ENCODE measurements around the gene RIPK1.
A peak's percentile ranks its signal among the peaks of the same experiment; 100 is the strongest.

The RIPK1 gene

GRCh38 chr6:3108746-3109414 lies 40.6 kb downstream of the RIPK1 start:
- no peaks in the 10 kb centered on the region for H3K27me3 ChIP-seq (ENCODE audit: control insufficient read depth in 5 of 5, insufficient read depth in 4 of 5, low read length in 5 of 5)
- H3K36me3 ChIP-seq (ENCODE audit: control insufficient read depth in 5 of 5, insufficient read depth in 5 of 5, low read length in 5 of 5): peaks cover 21 to 89% (median 72%) of the 10 kb centered on the region in 5 donors
- no peaks in the 10 kb centered on the region for H3K9me3 ChIP-seq (ENCODE audit: control insufficient read depth in 5 of 5, low read length in 5 of 5)
- H3K4me1 ChIP-seq (ENCODE audit: control insufficient read depth in 5 of 5, insufficient read depth in 5 of 5, low read length in 5 of 5): peaks cover 2 to 31% (median 18%) of the 10 kb centered on the region in 5 donors
- no peak overlapping the region for H3K4me3 ChIP-seq (ENCODE audit: low read depth in 1 of 5, low read length in 5 of 5)
- peak overlapping the region; percentile 51 for H3K27ac ChIP-seq (ENCODE audit: low read depth, low read length)
- peak overlapping the region in 1 of 5 donors; percentile 25 for H3K9ac ChIP-seq (ENCODE audit: low read length in 5 of 5)

DNA sequence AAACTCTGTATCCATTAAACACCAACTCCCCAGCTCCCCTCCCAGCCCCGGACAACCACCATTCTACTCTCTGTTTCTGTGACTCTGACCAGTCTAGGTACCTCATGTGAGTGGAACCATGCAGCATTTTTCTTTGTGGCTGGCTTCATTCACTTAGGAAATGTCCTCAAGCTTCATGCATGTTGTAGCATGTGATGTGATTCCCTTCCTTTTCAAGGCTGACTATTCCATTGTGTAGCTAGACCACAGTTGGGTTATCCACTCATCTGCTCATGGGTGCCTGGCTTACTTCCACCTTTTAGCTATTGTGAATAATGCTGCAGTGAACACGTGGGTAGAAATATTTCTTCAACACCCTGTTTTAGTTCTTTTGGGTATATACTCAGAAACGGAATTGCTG lies 41.5 kb downstream of the RIPK1 start:
- Histone ChIP-seq H3K4me3 (ENCODE audit: low read depth in 1 of 5, low read length in 5 of 5) (no peak overlapping the region), H3K9ac (ENCODE audit: low read length in 5 of 5) (no peak overlapping the region), H3K9me3 (ENCODE audit: control insufficient read depth in 5 of 5, low read length in 5 of 5) (no peaks in the 10 kb centered on the region), H3K27me3 (ENCODE audit: control insufficient read depth in 5 of 5, insufficient read depth in 4 of 5, low read length in 5 of 5) (no peaks in the 10 kb centered on the region), H3K27ac (ENCODE audit: low read depth, low read length) (peak overlapping the region; percentile 51), H3K36me3 (ENCODE audit: control insufficient read depth in 5 of 5, insufficient read depth in 5 of 5, low read length in 5 of 5) (peaks cover 14 to 88% (median 76%) of the 10 kb centered on the region in 5 donors), H3K4me1 (ENCODE audit: control insufficient read depth in 5 of 5, insufficient read depth in 5 of 5, low read length in 5 of 5) (peaks cover 2 to 36% (median 22%) of the 10 kb centered on the region in 5 donors)

GRCh38 chr6:3114377-3114776 lies 46.1 kb downstream of the RIPK1 start:
- Histone ChIP-seq H3K27ac (ENCODE audit: low read depth, low read length) (no peak overlapping the region), H3K9me3 (ENCODE audit: control insufficient read depth in 5 of 5, low read length in 5 of 5) (no peaks in the 10 kb centered on the region), H3K4me3 (ENCODE audit: low read depth in 1 of 5, low read length in 5 of 5) (no peak overlapping the region), H3K9ac (ENCODE audit: low read length in 5 of 5) (no peak overlapping the region), H3K27me3 (ENCODE audit: control insufficient read depth in 5 of 5, insufficient read depth in 4 of 5, low read length in 5 of 5) (no peaks in the 10 kb centered on the region), H3K4me1 (ENCODE audit: control insufficient read depth in 5 of 5, insufficient read depth in 5 of 5, low read length in 5 of 5) (peaks cover 2 to 34% (median 30%) of the 10 kb centered on the region in 5 donors), H3K36me3 (ENCODE audit: control insufficient read depth in 5 of 5, insufficient read depth in 5 of 5, low read length in 5 of 5) (peaks cover 4 to 57% (median 42%) of the 10 kb centered on the region in 5 donors)

GRCh38 chr6:3117912-3118352 lies 49.6 kb downstream of the RIPK1 start:
- Histone ChIP-seq H3K4me1 (ENCODE audit: control insufficient read depth in 5 of 5, insufficient read depth in 5 of 5, low read length in 5 of 5) (peaks cover 5 to 44% (median 43%) of the 10 kb centered on the region in 5 donors), H3K9ac (ENCODE audit: low read length in 5 of 5) (peak overlapping the region in 3 of 5 donors; percentile 66 to 83 (median 74)), H3K27me3 (ENCODE audit: control insufficient read depth in 5 of 5, insufficient read depth in 4 of 5, low read length in 5 of 5) (no peaks in the 10 kb centered on the region), H3K4me3 (ENCODE audit: low read depth in 1 of 5, low read length in 5 of 5) (peak overlapping the region; percentile 64 to 90 (median 85)), H3K36me3 (ENCODE audit: control insufficient read depth in 5 of 5, insufficient read depth in 5 of 5, low read length in 5 of 5) (peaks cover 0 to 28% (median 24%) of the 10 kb centered on the region in 5 donors), H3K27ac (ENCODE audit: low read depth, low read length) (peak overlapping the region; percentile 90), H3K9me3 (ENCODE audit: control insufficient read depth in 5 of 5, low read length in 5 of 5) (no peaks in the 10 kb centered on the region)

DNA sequence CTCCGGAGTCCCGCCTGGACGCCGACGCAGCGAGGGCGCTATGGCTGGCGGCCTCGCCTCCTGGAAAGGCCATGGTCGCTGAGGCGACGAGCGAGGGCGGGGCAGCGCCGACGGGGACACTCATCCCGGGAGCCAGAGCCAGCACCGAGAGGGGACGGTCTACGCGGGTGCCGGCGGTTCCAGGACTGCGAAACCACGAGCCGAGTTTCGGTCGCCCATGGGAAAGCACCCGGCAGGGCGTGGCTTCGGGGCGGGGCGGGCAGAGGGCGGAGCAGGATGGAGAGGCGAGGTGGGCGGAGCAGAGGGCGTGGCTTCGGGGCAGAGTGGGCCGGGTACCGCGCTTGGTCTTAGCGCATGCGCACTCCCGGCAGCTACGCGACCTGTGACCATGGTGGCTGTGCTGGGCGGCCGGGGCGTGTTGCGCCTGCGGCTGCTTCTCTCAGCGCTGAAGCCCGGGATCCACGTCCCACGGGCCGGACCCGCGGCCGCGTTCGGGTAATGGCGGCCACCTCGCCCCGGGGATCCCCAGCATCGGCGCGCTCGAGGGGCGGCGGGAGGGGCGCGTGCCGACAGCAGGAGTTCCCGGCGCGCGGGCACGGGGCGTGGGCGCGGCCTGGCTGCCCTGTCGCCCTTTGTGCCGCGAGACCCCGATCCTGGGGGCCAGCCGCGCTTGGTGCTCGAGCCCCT lies 50.2 kb downstream of the RIPK1 start, which contains the start of gene BPHL:
TSS of gene BPHL (plus strand) at position 359 of the 687 bp plus-strand sequence. CDS start at position 389, 30 bp downstream.
- H3K27ac ChIP-seq (ENCODE audit: low read depth, low read length): peak within 1 kb of the TSS; percentile 90
- H3K4me1 ChIP-seq (ENCODE audit: control insufficient read depth in 5 of 5, insufficient read depth in 5 of 5, low read length in 5 of 5): peaks cover 5 to 44% (median 43%) of the 10 kb centered on the region in 5 donors
- H3K27me3 ChIP-seq (ENCODE audit: control insufficient read depth in 5 of 5, insufficient read depth in 4 of 5, low read length in 5 of 5): no peaks in the 10 kb centered on the region
- H3K9ac ChIP-seq (ENCODE audit: low read length in 5 of 5): peak within 1 kb of the TSS; percentile 74 to 89 (median 85)
- peaks cover 0 to 22% (median 19%) of the 10 kb centered on the region in 5 donors for H3K36me3 ChIP-seq (ENCODE audit: control insufficient read depth in 5 of 5, insufficient read depth in 5 of 5, low read length in 5 of 5)
- no peaks in the 10 kb centered on the region for H3K9me3 ChIP-seq (ENCODE audit: control insufficient read depth in 5 of 5, low read length in 5 of 5)
- H3K4me3 ChIP-seq (ENCODE audit: low read depth in 1 of 5, low read length in 5 of 5): peak within 1 kb of the TSS; percentile 78 to 90 (median 86)

DNA sequence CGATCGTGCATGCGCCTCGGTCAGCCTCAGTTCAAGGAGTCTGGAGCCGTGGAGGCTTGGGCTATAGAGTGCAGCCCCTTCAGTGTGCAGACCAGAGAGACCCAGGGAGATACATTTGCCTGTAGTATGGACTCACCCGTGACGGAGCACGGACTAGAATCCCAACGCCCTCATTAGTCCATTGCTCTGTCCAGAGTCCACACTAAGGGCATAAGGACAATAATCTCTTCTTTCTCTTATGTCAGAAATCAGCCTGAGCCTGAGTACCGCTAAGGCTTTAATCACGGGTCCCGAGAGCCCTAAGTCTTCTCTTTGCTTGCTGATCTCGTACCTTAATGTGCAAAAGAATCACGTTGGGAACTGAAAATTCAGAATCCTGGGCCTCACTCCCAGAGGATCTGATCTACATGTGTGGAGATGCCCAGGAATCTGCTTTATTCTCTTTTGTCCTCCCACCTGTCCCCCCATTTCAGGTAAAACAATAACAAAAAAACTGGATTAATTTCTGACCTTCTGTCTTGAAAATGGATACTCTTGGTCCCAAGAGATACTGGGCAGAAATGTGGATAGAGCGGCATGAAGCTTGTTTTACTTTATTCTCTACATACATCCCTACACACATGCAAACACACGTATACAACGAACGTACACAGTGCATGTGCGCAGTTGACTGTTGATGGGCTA lies 50.9 kb downstream of the RIPK1 start:
- peak overlapping the region; percentile 74 to 89 (median 85) for H3K9ac ChIP-seq (ENCODE audit: low read length in 5 of 5)
- peak overlapping the region; percentile 90 for H3K27ac ChIP-seq (ENCODE audit: low read depth, low read length)
- H3K4me1 ChIP-seq (ENCODE audit: control insufficient read depth in 5 of 5, insufficient read depth in 5 of 5, low read length in 5 of 5): peaks cover 5 to 43% (median 41%) of the 10 kb centered on the region in 5 donors
- peaks cover 0 to 16% (median 12%) of the 10 kb centered on the region in 5 donors for H3K36me3 ChIP-seq (ENCODE audit: control insufficient read depth in 5 of 5, insufficient read depth in 5 of 5, low read length in 5 of 5)
- peak overlapping the region; percentile 78 to 90 (median 86) for H3K4me3 ChIP-seq (ENCODE audit: low read depth in 1 of 5, low read length in 5 of 5)
- H3K27me3 ChIP-seq (ENCODE audit: control insufficient read depth in 5 of 5, insufficient read depth in 4 of 5, low read length in 5 of 5): no peaks in the 10 kb centered on the region
- H3K9me3 ChIP-seq (ENCODE audit: control insufficient read depth in 5 of 5, low read length in 5 of 5): no peaks in the 10 kb centered on the region

GRCh38 chr6:3120765-3121089 lies 52.4 kb downstream of the RIPK1 start:
- Histone ChIP-seq H3K36me3 (ENCODE audit: control insufficient read depth in 5 of 5, insufficient read depth in 5 of 5, low read length in 5 of 5) (peaks cover 0 to 6% (median 0%) of the 10 kb centered on the region in 5 donors), H3K4me1 (ENCODE audit: control insufficient read depth in 5 of 5, insufficient read depth in 5 of 5, low read length in 5 of 5) (peaks cover 5 to 46% (median 38%) of the 10 kb centered on the region in 5 donors), H3K27me3 (ENCODE audit: control insufficient read depth in 5 of 5, insufficient read depth in 4 of 5, low read length in 5 of 5) (no peaks in the 10 kb centered on the region), H3K27ac (ENCODE audit: low read depth, low read length) (peak overlapping the region; percentile 45), H3K4me3 (ENCODE audit: low read depth in 1 of 5, low read length in 5 of 5) (no peak overlapping the region), H3K9me3 (ENCODE audit: control insufficient read depth in 5 of 5, low read length in 5 of 5) (no peaks in the 10 kb centered on the region), H3K9ac (ENCODE audit: low read length in 5 of 5) (peak overlapping the region in 1 of 5 donors; percentile 7)

DNA sequence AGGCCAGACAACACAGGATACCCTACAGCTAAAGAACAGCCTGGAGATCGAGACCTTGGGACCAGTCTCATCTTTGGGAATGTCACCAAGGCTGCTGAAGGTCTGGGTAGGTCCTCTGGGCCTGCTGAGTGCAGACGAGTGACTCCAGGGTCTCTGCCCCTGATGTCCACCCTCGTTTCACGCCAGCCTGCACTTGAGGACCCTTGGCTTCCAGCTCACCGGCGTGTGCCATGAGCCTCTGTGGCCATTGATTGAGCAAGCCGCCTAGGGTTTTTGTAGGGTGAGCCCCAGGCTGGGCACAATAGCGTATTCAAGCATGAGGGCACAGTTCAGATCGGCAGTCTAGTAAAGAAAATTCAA lies 54.5 kb downstream of the RIPK1 start:
- no peaks in the 10 kb centered on the region for H3K9me3 ChIP-seq (ENCODE audit: control insufficient read depth in 5 of 5, low read length in 5 of 5)
- no peaks in the 10 kb centered on the region for H3K27me3 ChIP-seq (ENCODE audit: control insufficient read depth in 5 of 5, insufficient read depth in 4 of 5, low read length in 5 of 5)
- no peak overlapping the region for H3K27ac ChIP-seq (ENCODE audit: low read depth, low read length)
- H3K4me1 ChIP-seq (ENCODE audit: control insufficient read depth in 5 of 5, insufficient read depth in 5 of 5, low read length in 5 of 5): peaks cover 5 to 32% (median 23%) of the 10 kb centered on the region in 5 donors
- H3K36me3 ChIP-seq (ENCODE audit: control insufficient read depth in 5 of 5, insufficient read depth in 5 of 5, low read length in 5 of 5): peaks cover 0 to 3% (median 0%) of the 10 kb centered on the region in 5 donors
- no peak overlapping the region for H3K4me3 ChIP-seq (ENCODE audit: low read depth in 1 of 5, low read length in 5 of 5)
- no peak overlapping the region for H3K9ac ChIP-seq (ENCODE audit: low read length in 5 of 5)

GRCh38 chr6:3124667-3125066 lies 56.4 kb downstream of the RIPK1 start:
- Histone ChIP-seq H3K9ac (ENCODE audit: low read length in 5 of 5) (no peak overlapping the region), H3K36me3 (ENCODE audit: control insufficient read depth in 5 of 5, insufficient read depth in 5 of 5, low read length in 5 of 5) (peaks cover 4 to 19% (median 13%) of the 10 kb centered on the region in 5 donors), H3K27me3 (ENCODE audit: control insufficient read depth in 5 of 5, insufficient read depth in 4 of 5, low read length in 5 of 5) (no peaks in the 10 kb centered on the region), H3K4me3 (ENCODE audit: low read depth in 1 of 5, low read length in 5 of 5) (no peak overlapping the region), H3K4me1 (ENCODE audit: control insufficient read depth in 5 of 5, insufficient read depth in 5 of 5, low read length in 5 of 5) (peaks cover 0 to 22% (median 13%) of the 10 kb centered on the region in 5 donors), H3K27ac (ENCODE audit: low read depth, low read length) (no peak overlapping the region), H3K9me3 (ENCODE audit: control insufficient read depth in 5 of 5, low read length in 5 of 5) (no peaks in the 10 kb centered on the region)
